Stimulated activated CD4-positive, alpha-beta T cell treated with anti-CD3 and anti-CD28 coated beads, Interleukin-12 subunit alpha, Interleukin-12 subunit beta, amount 100 ng/mL, for 24 hours (primary cell): Measurements from ENCODE around the gene PALM2AKAP2.

Experiments
- DNase-seq, 2 experiments: peaks; one replicate each; pipeline ENCODE4 v3.0.0-alpha.2; 2020; ENCODE audit warnings: low read depth in 2 of 2

The PALM2AKAP2 gene

DNA sequence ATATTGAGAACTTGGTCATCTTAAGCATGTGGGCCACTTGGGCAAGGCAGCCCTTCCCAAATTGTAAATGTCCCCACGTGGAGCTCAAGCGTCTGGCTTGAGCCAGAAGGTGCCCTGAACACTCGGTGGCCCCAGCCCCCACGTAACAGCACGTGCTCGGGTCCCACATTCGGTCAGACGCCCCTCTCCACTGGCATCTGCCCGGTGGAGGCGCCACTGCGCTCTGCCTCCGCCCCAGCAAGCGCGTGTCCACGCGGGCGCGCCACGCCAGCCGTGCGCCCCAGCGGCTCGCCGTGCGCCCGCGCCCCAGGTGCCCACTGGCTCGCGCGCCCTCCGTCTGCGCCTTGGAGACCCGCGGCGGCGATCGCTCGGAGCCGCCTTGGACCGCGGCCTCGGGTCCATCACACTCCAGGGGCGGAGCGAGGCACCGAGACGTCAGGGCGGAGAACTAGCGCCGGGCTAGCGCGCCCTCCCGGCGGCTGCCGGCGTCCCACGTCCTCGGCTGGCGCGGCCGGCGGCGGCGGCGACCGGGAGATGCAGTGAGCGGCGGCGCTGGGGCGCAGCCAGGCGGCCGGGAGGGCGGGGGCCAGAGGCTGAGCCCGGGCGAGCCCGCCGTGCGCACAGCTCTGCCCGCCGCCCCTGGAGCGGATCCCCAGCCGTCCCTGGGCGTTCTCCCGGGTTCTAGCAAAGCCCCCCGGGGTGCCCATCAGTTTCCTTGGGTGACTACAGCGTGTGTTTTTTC lies at the start of gene PALM2AKAP2:
Gene PALM2AKAP2 (plus strand): TSS at position 488 of the 742 bp plus-strand sequence. CDS start 291 bp downstream, outside the sequence.
- no peak for DNase-seq

DNA sequence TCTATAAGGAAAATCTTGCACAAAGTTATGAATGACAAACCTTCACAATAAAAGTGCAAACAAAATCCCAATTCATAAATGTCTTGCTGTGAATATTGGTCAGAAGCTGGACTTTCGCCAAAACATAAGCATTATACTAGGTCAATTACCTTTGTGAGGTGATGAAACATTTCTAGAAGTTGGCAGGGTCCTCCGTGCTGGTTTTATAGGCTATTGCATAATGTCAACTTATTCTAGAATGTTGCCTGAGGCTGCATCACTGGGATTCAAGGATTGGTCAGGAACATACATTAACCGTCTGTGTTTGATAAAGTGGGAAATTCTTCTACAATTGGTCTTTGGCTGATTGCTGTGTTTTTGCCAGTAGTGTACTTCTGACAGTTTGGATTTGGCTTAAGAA lies 49.8 kb upstream of the PALM2AKAP2 start:
- DNase-seq: no peak

DNA sequence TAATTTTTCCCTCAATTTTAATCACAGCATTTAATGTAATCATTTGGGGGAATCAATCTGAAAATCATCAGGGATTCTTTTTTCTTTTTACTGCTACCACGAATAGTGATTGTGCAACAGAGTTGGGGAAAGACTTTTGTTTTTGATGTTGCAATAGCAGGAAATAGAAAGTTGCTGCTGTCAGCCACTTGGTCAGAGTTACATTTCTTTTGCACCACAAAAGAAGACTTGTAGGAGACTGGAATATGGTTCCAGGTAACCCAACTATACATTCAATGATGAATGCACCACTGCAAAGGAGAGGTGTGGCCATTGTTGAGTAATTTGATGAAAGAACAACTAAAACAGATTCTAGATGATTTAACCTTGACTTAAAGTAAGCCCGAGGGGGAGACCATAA lies 46.3 kb upstream of the PALM2AKAP2 start:
- DNase-seq: no peak

DNA sequence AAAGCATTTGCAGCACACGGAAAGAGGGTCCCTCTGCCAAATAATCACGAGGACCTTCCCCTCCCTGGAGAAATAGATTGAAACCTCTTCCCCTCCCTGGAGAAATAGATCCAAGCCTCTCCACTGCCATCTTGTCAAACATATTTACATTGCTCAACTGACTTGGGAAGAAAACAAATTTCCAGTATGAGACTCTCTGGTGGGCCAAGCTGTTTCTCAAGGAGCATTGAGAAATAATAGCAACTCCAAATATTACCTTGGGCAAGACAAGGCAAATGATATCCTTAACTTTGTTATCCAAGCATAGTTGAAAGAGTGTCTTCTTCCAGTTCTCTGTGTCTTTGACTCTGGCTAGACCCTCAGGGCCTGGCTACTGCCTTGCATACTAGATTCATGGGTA lies 45.2 kb upstream of the PALM2AKAP2 start:
- no peak for DNase-seq

DNA sequence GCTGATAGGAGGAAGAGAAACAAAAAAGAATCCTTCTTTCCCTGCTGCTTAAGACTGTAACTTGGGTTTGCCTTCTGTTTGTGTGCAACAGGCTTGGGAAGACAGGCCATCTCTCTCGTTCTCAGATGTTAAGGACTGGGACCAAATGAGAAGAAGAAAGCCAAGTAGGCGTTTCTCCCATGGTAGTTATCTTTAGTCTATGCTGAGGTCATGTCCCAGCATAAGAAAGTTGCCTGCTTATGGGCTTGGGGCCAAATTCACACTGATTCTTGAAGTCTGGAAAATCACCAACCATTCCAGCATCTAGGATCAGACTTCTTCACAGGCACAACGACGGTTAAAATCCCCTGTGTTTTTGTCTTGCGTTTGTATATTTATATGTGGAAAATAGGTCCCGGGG lies 44.2 kb upstream of the PALM2AKAP2 start:
- DNase-seq: no peak

DNA sequence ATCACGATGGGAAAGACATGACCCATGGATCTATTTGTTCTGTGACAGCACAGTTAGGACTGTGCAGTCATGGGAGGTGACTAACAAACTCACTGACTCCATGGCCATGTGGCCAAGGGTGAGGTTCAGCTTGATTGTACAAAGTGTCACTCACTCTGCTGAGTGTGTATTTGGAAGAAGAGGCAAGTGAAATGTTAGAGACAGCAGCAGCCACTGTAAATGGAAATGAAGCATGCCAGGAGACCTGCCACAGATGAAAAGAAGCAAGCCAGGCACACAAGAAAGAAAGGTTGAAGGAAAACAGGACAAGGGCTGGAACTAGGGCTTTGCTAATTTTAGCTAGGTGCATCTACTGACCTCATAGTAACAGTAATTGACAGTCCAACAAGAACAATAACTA lies 42.7 kb upstream of the PALM2AKAP2 start:
- no peak for DNase-seq

DNA sequence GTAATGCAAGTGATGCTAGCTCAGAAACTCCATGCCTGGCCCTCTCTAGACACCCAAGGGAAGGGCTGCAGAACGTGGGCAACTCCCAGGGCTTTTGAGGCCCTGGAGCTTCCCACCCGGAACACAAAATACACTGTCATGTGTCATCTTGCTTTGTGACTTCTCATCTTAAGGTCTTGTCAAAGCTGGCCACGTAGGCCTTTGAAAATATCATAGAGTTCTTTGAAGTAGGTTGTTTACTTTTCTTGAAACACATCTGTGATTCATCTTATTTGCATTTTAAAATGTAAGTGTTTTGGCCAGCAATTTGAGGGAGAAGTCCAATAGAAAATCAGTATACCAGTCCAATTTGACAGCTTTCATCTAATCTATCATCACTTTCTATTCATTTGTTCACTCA lies 40.2 kb upstream of the PALM2AKAP2 start:
- DNase-seq: no peak

DNA sequence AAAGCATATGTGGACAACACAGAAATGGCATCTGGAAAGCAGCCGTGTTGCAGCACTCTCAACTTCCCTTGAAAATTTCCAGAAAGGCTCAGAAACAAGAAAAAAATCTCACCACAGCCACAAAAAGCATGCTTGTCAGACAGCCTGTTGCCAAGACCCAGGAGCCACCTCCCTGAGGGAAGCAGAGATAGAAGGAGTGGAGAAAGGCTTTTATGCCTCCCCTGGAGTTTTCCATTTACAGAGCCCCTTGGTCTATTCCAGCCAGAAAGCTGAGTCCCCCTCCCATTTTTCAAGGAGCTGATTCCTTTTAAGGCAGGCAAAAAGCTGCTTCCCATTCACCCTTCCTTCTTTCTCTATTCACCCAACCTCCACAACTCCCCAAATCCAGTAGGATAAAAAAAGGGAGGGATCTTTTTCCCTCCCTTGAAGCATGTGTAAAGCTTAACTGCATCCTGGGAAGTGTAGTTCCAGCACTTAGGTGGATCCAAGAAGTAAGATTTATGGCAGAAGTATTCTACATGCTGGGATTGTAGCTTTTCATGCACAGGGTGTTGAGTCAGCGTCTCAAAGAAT lies 37.1 kb upstream of the PALM2AKAP2 start:
- no peak for DNase-seq

DNA sequence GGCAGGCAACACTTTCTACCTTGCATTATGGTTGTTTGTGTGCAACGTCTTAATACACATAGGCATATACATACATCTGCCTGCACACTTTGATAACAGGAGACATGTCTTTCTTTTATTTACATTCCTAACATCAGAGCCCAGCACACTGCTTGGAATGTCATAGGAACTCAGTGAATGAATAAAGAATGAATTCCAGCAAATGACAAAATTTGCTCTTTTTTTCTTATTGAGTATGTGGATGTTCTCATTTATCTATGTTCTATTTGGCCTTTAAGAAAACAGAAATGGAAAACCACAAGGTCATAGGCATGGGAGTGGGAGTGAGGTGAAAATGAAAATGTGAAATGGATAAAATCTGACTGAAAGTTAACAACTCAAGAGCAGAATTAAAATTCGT lies 36.3 kb upstream of the PALM2AKAP2 start:
- no peak for DNase-seq

DNA sequence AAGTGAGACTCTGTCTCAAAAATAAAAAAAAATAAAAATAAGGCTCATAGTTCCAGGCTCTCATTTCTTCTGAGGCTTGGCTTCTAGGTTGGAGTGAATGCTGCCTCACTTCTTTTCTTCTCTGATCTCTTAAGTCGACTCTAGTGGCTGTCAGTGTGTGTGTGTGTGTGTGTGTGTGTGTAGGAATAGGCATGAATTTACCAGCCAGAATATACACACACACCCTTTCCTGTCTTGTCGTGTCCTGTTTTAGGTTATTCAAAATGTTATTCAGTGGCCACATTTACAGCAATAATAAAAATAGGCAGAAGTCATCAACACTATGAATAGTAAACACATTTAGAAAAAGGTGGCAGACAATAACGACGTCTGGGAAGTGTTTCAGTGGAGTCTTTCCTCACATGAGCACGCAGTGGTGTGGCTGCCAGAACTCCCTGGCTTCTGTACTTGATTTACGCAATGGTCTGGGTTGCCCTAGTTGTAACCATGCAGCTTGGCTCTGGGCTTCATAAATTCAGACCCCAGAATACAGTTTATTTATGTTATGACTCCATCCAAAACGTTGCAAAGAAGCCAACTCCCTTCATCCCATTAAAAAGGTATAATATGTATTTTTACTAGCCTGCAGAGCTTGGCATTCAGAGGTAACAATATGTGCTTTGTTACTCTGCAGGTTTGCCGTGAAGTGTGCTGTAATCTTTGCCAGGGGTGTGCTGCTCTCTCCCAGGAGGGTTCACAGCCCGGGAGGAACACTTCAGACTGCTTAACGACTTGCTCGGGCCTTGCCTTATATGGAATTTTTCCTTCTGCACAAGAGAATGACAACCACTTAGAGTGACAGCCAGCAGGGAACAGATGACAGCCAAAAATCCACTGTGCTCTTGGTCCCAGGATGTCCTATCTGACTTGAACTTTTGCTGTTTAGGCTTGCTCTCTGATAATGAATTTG lies 34.4 kb upstream of the PALM2AKAP2 start:
- DNase-seq: no peak

DNA sequence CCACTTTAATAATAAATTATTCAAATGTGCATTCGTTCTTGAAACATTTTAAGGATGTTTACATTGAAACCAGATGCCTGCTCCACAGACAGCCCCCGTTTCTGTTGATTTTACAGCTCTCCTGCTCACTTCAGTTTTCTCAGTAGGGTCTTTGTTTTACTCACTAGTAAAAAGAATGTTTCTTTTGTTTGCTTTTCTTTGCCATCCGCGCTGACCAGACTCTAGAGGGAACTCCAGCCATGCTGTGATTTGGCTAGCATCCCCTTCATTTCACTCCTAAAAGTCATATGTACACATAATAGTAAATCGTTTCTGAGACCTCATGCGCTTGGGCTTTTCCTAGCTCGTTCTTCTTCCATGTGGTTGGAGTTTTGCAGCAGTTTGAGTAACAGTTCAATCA lies 28.7 kb upstream of the PALM2AKAP2 start:
- no peak for DNase-seq

DNA sequence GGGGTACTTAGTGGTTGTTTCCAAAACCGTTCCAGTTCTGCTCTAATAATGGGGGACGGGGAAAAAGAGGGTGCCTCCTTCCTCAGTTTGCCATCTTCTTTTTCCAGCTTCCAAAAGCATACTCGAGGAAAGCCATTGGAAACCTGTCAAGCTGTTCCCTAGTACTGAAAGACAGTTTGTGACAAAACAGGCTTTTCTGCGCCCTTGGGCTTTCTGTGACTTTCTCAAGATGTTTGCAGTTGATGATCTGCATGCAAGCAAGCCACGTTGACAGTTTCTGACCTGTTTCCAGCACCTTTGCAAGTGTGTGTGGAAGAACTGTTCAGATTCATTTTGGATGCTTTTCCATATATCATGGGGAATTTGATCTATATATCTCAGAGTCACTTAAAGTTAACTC lies 26.7 kb upstream of the PALM2AKAP2 start:
- DNase-seq: no peak

DNA sequence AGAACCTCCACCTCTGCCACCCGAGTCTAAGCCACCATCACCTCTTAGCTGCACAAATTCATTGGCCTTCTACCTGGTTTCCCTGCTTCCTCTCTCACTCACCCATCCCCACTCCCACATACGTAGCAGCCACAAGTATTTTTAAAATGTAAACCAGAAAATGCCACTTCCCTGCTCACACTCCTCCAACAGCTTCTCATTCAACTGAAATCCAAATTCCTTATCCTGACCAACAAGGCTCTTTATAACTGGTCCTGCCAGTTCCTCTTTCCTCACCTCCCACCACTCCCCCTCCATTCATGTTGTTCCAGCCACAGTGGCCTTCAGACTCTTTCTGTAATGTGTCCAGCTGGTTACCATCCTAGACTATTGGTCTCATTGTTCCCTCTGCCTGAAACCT lies 25.0 kb upstream of the PALM2AKAP2 start:
- DNase-seq: no peak

DNA sequence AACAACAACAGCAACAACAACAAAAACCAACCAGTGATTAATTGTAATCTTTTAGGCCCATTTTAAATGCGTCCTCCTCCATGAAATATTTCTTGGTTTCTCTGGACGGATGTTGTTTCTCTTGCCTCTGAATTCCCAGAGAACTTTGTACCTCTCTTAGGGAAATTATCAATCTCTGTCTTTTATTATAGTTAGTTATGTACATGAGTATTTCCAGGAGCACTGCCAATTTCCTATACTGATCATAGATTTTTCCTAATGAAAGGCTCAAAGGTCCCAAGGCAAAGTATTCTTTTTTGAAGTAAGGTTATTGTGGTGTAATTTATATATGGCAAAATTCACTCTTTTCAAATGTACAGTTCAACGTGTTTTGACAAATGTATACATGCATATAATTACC lies 20.4 kb upstream of the PALM2AKAP2 start:
- no peak for DNase-seq

DNA sequence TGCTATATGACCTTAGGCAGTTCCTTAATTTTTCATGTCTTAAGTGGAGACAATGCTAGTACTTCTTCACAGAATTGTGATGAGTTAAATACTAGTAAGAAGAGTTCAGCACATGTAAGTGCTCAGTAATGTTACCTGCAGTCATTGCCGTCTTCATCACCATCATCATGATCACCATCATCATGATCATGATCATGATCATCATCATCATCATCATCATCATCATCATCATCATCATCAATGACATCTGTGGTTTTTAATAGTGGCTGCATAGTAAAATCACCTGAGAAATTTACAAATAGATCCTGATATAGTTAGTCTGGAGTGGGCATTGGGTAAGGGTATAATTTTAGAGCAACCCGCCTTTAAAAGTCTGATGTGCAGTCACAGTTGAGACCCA lies 14.7 kb upstream of the PALM2AKAP2 start:
- DNase-seq: no peak

DNA sequence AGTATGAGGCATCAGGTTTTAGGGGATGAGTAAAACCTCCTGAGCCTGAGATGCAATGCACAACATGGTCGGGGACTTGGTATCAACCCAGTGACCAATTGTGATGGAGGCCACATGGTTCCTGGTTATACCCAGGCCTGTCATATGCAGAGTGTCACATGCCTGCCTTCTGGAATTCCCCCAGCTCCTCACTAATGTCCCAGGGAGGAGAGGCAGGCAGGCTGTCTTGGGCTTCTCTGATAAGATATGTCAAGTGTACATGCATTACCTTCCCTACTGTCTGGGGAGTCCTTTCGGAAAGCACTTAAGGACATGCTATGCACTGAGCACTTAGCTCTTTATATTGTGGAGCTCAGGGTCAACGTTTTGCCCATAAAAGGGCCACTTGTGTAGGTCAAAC lies 14.2 kb upstream of the PALM2AKAP2 start:
- DNase-seq: no peak

DNA sequence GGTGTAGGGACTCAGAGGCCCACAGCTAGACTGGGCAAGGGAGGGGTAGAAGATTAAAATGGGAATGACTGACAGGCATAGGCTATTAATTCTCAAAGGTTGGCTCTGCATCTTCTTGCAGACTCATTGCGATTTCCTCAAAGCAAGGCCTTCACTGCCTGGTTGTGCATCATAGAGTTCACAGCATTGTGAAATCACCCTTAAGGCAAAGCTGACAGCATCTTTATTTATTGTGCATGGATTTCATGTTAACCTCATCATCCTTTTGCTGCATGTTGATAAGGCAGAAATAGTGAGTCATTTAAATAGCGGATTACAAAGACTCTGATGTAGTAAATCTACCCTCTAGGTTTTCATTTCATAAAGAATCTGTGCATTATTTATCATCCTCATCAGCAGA lies 13.6 kb upstream of the PALM2AKAP2 start:
- DNase-seq: no peak

DNA sequence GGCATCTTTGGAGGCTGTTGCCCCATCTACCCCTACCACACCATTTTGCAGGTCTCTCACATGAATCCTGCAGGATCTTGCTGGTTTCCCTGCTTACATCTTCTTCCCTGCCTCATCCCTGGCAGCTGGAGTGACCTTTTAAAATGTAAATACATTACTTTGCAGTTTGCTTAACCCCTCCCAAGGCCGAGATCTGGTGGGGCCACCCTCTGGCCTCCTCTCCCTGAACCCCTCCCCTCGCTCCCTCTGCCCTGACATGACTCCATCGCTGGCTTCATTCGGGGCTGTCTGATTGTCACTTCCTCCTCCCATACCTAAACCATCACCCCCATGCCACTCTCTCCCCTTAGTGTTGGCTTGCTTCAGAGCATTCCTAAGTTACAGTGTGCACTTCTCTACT lies 12.6 kb upstream of the PALM2AKAP2 start:
- DNase-seq: no peak

DNA sequence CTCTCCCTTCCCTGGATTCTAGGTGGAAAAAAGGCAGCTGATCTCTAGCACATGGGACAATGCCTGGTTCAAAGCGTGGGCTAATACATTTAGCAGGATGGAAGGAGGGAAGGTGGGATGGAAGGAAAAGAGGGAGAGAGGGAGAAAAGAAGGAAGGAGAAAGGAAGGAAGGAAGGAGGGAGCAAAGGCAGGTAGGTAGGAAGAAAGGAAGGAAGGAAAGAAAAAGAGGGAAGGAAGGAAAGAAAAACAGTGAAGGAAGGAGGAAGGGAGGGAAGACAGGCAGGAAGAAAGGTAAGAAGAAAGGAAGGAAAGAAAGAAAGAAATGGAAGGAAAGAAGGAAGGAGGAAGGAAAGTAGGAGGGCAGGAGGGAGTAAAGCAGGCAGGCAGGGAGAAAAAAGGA lies 12.2 kb upstream of the PALM2AKAP2 start:
- DNase-seq: no peak

DNA sequence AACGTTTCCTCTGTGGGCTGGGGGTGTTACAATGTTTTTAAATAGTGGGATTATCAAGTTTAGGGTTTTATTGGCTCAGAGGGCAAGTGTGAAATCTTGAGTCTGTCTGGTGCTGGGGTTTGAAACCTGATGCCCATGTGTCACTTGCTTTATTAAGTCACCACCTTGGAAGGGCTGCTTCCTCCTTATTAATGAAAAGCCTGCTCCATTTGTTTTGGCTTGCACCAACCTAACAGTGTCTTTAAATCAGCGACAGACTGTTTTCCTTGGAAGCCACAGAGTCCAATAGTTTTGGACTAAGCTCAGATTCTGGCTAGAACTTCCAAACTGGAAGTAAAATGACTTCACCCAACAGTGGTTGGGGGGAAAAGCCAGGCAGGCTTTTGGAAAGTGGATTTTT lies 10.7 kb upstream of the PALM2AKAP2 start:
- no peak for DNase-seq

DNA sequence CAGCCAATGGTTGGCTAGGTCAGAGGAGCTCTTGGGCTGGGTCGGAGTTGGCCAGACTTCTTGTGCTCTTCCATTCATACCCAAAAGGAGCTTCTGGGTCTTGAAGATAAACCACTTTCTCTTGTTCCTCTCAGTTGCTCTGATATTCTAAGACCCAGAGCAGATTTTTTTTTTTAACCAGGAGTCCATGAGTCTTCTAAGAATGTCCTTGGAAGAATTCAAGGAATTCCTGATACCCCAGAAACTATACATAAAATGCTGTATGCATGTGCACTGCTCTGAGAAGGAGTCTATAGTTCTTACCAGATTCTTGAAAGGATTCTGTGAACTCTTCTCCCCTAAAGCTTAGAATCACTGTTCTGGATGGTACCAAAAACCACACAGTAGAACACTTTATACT lies 9.9 kb upstream of the PALM2AKAP2 start:
- DNase-seq: no peak

DNA sequence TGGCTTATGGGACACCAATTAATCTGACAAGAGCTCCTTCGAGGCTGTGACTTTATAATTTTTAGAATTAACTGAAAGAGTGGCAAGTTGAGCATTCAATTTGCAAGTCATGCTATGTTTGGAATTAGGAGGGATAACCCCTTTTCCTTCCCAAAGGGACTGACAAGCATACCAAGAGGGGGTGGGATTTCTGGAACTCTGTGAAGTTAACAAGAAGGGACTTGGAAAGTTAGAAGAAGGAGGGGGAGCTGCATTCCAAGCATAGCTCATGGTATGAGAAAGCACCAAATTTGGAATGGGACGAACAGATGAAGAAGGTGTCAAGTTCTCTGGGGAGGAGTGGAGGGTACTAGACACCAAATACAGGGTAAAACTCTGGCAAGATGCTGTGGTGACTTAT lies 8.9 kb upstream of the PALM2AKAP2 start:
- DNase-seq: no peak
